Measurements from ENCODE around the gene BCHE.

The BCHE gene

GRCh38 chr3:165783383-165783782 lies 53.8 kb downstream of the BCHE start:
- H3F3A ChIP-seq (ENCODE audit: insufficient read depth) = no peaks in the 10 kb centered on the region
- H3K9me2 ChIP-seq (replicated peaks; ENCODE audit: insufficient read depth, low read length) = no peaks in the 10 kb centered on the region
- H4K20me1 ChIP-seq (ENCODE audit: low read depth, low read length) = no peaks in the 10 kb centered on the region
- no peak overlapping the region for H2AFZ ChIP-seq (ENCODE audit: low read depth, low read length, severe bottlenecking)
- H3K27ac ChIP-seq (ENCODE audit: low read depth, low read length) = no peak overlapping the region
- H3K4me2 ChIP-seq (ENCODE audit: low read depth, low read length, poor library complexity, severe bottlenecking) = no peak overlapping the region
- no peaks in the 10 kb centered on the region for H3K9me3 ChIP-seq (ENCODE audit: insufficient read depth, low read length)
- no peak overlapping the region for H3K9ac ChIP-seq (ENCODE audit: low read length)
- H3K79me2 ChIP-seq (ENCODE audit: insufficient read depth, low read length) = no peaks in the 10 kb centered on the region
- no peaks in the 10 kb centered on the region for H3K27me3 ChIP-seq (ENCODE audit: low read length)
- H3K36me3 ChIP-seq (ENCODE audit: low read length) = no peaks in the 10 kb centered on the region
- no peak overlapping the region for H3K4me3 ChIP-seq (ENCODE audit: insufficient read depth, low read length, poor library complexity, severe bottlenecking)
- TF ChIP-seq EZH2phosphoT487 (conservative IDR thresholded peaks at IDR 0.05; ENCODE audit: low read length) = no peak
- no peak for TF ChIP-seq CTCF (IDR thresholded peaks at IDR 0.05; ENCODE audit: insufficient read depth, low read length, poor library complexity, severe bottlenecking)

- Histone ChIP-seq H3K9me2 (replicated peaks; ENCODE audit: insufficient read depth, low read length) (no peaks in the 10 kb centered on the region), H3F3A (ENCODE audit: insufficient read depth) (no peaks in the 10 kb centered on the region), H3K27me3 (ENCODE audit: low read length) (no peaks in the 10 kb centered on the region), H3K9ac (ENCODE audit: low read length) (no peak overlapping the region), H3K4me2 (ENCODE audit: low read depth, low read length, poor library complexity, severe bottlenecking) (no peak overlapping the region), H3K27ac (ENCODE audit: low read depth, low read length) (no peak overlapping the region), H3K4me3 (ENCODE audit: insufficient read depth, low read length, poor library complexity, severe bottlenecking) (no peak overlapping the region), H3K79me2 (ENCODE audit: insufficient read depth, low read length) (no peaks in the 10 kb centered on the region), H3K36me3 (ENCODE audit: low read length) (no peaks in the 10 kb centered on the region), H4K20me1 (ENCODE audit: low read depth, low read length) (no peaks in the 10 kb centered on the region), H2AFZ (ENCODE audit: low read depth, low read length, severe bottlenecking) (no peak overlapping the region), H3K9me3 (ENCODE audit: insufficient read depth, low read length) (no peaks in the 10 kb centered on the region)
- TF ChIP-seq CTCF (IDR thresholded peaks at IDR 0.05; ENCODE audit: insufficient read depth, low read length, poor library complexity, severe bottlenecking) (no peak), EZH2phosphoT487 (conservative IDR thresholded peaks at IDR 0.05; ENCODE audit: low read length) (no peak)
Observed at GRCh38 chr3:165778891-165779290, 58.3 kb downstream of the BCHE start.

- Histone ChIP-seq H4K20me1 (ENCODE audit: low read depth, low read length) (no peaks in the 10 kb centered on the region), H3K79me2 (ENCODE audit: insufficient read depth, low read length) (no peaks in the 10 kb centered on the region), H3K9me3 (ENCODE audit: insufficient read depth, low read length) (no peaks in the 10 kb centered on the region), H3K4me3 (ENCODE audit: insufficient read depth, low read length, poor library complexity, severe bottlenecking) (no peak overlapping the region), H3K27me3 (ENCODE audit: low read length) (no peaks in the 10 kb centered on the region), H3K27ac (ENCODE audit: low read depth, low read length) (no peak overlapping the region), H3K36me3 (ENCODE audit: low read length) (no peaks in the 10 kb centered on the region), H2AFZ (ENCODE audit: low read depth, low read length, severe bottlenecking) (no peak overlapping the region), H3F3A (ENCODE audit: insufficient read depth) (no peaks in the 10 kb centered on the region), H3K4me2 (ENCODE audit: low read depth, low read length, poor library complexity, severe bottlenecking) (no peak overlapping the region), H3K9ac (ENCODE audit: low read length) (no peak overlapping the region), H3K9me2 (replicated peaks; ENCODE audit: insufficient read depth, low read length) (no peaks in the 10 kb centered on the region)
- no peak for TF ChIP-seq CTCF (IDR thresholded peaks at IDR 0.05; ENCODE audit: insufficient read depth, low read length, poor library complexity, severe bottlenecking)
- no peak for TF ChIP-seq EZH2phosphoT487 (conservative IDR thresholded peaks at IDR 0.05; ENCODE audit: low read length)
Observed at GRCh38 chr3:165778456-165778855, 58.8 kb downstream of the BCHE start.

All from SU-DHL-6 (cell line).